Measurements from ENCODE around the gene USP5. TPM values are rescaled to one million over a fixed set of nuclear protein-coding genes. Genes with fewer than 3 reads are reported as not detected.

USP5 gene
- polyA plus RNA-seq, 1 of the 3 experiments (the other 2 are of a cell fraction): 97.2 TPM

DNA sequence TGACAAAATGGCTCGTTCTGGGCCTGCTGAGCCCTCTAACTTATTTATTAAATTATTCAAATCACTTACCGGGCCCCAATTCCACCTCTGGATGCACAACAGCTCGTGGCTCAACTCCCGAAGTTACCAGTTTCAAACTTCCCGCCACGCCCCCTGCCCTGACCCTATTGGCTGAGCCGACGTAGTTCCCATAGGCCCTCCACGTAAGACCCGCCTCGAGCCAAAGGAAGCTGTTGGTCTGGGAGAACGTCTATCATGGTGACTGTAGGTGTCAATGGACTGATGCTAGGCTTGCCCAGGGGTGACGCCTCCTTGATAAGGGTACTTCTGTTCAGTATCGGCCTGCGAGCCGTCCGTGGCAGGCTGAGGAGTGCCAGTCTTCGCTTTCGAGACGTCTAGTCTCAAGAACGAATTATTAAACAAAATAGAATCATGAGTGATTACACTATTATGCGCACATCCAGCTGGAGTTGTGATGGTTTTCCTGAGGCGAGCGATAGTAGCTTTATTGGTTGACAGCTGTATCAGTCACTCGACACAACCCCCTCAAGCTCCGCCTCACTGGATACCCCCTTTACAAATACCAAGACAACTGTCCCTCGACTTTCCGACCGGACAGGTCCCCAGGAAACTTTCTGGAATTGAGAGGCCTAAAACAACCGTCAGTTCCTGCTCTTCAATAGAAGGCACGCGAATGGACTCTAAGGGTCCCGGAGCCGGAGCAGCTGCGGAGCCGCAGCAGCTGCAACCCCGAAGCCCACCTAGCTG, 613 bp upstream of the USP5 start, which contains the start of gene CDCA3 (continued):
- TF ChIP-seq RFX5 (IDR thresholded peaks at IDR 0.05; ENCODE audit: low read length): no peak
- TF ChIP-seq RCOR1 (IDR thresholded peaks at IDR 0.05; ENCODE audit: low read length): no peak
- no peak for TF ChIP-seq FOXM1 (IDR thresholded peaks at IDR 0.05; ENCODE audit: low read depth)
- TF ChIP-seq RXRA (IDR thresholded peaks at IDR 0.05; ENCODE audit: borderline replicate concordance, low read depth): no peak
- no peak for TF ChIP-seq GATA2 (CRISPR knock-in tag; IDR thresholded peaks at IDR 0.05)
- no peak for TF ChIP-seq TEAD4 (IDR thresholded peaks at IDR 0.05; ENCODE audit: borderline replicate concordance, insufficient read depth)
- no peak for TF ChIP-seq RAD21 (IDR thresholded peaks at IDR 0.05; ENCODE audit: low read length)
- no peak for TF ChIP-seq FOSL2 (IDR thresholded peaks at IDR 0.05; ENCODE audit: borderline replicate concordance, low read depth)
- peak; percentile 97 for TF ChIP-seq SIN3A (IDR thresholded peaks at IDR 0.05; ENCODE audit: borderline replicate concordance, low read depth, low read length)
- no peak for TF ChIP-seq JUND (IDR thresholded peaks at IDR 0.05)
- TF ChIP-seq TCF12 (IDR thresholded peaks at IDR 0.05): no peak
- TF ChIP-seq GABPA (IDR thresholded peaks at IDR 0.05; ENCODE audit: low read depth): no peak
- TF ChIP-seq, protein P1, sequence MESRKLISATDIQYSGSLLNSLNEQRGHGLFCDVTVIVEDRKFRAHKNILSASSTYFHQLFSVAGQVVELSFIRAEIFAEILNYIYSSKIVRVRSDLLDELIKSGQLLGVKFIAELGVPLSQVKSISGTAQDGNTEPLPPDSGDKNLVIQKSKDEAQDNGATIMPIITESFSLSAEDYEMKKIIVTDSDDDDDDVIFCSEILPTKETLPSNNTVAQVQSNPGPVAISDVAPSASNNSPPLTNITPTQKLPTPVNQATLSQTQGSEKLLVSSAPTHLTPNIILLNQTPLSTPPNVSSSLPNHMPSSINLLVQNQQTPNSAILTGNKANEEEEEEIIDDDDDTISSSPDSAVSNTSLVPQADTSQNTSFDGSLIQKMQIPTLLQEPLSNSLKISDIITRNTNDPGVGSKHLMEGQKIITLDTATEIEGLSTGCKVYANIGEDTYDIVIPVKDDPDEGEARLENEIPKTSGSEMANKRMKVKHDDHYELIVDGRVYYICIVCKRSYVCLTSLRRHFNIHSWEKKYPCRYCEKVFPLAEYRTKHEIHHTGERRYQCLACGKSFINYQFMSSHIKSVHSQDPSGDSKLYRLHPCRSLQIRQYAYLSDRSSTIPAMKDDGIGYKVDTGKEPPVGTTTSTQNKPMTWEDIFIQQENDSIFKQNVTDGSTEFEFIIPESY (IDR thresholded peaks at IDR 0.05; ENCODE audit: borderline replicate concordance, low read depth): no peak
- peak; percentile 60; the same call in 1 of the 2 replicates for TF ChIP-seq POLR2AphosphoS5 (IDR thresholded peaks at IDR 0.05; ENCODE audit: low read depth, low read length)
- TF ChIP-seq FOXJ3 (CRISPR knock-in tag; IDR thresholded peaks at IDR 0.05): no peak
- TF ChIP-seq TAF1 (IDR thresholded peaks at IDR 0.05; ENCODE audit: borderline replicate concordance, low read depth, low read length): peak; percentile 19; the same call in 1 of the 2 replicates
- TF ChIP-seq, protein P2, sequence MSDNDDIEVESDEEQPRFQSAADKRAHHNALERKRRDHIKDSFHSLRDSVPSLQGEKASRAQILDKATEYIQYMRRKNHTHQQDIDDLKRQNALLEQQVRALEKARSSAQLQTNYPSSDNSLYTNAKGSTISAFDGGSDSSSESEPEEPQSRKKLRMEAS (IDR thresholded peaks at IDR 0.05; ENCODE audit: low read depth): peak; percentile 93
- no peak for TF ChIP-seq EP300 (IDR thresholded peaks at IDR 0.05; ENCODE audit: borderline replicate concordance in 1 of 2, low read depth in 1 of 2, low read length in 1 of 2)
- TF ChIP-seq, protein P3, sequence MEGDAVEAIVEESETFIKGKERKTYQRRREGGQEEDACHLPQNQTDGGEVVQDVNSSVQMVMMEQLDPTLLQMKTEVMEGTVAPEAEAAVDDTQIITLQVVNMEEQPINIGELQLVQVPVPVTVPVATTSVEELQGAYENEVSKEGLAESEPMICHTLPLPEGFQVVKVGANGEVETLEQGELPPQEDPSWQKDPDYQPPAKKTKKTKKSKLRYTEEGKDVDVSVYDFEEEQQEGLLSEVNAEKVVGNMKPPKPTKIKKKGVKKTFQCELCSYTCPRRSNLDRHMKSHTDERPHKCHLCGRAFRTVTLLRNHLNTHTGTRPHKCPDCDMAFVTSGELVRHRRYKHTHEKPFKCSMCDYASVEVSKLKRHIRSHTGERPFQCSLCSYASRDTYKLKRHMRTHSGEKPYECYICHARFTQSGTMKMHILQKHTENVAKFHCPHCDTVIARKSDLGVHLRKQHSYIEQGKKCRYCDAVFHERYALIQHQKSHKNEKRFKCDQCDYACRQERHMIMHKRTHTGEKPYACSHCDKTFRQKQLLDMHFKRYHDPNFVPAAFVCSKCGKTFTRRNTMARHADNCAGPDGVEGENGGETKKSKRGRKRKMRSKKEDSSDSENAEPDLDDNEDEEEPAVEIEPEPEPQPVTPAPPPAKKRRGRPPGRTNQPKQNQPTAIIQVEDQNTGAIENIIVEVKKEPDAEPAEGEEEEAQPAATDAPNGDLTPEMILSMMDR (IDR thresholded peaks at IDR 0.05): no peak
- no peak for TF ChIP-seq NFIC (IDR thresholded peaks at IDR 0.05; ENCODE audit: borderline replicate concordance)
- TF ChIP-seq MEF2A (IDR thresholded peaks at IDR 0.05; ENCODE audit: borderline replicate concordance, low read depth): no peak
- TF ChIP-seq SMC3 (IDR thresholded peaks at IDR 0.05; ENCODE audit: low read depth, low read length): no peak
- TF ChIP-seq YY1 (IDR thresholded peaks at IDR 0.05; ENCODE audit: low read depth): no peak
- TF ChIP-seq, protein P4, sequence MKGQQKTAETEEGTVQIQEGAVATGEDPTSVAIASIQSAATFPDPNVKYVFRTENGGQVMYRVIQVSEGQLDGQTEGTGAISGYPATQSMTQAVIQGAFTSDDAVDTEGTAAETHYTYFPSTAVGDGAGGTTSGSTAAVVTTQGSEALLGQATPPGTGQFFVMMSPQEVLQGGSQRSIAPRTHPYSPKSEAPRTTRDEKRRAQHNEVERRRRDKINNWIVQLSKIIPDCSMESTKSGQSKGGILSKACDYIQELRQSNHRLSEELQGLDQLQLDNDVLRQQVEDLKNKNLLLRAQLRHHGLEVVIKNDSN (IDR thresholded peaks at IDR 0.05; ENCODE audit: borderline replicate concordance, low read depth): no peak
- TF ChIP-seq CHD2 (IDR thresholded peaks at IDR 0.05; ENCODE audit: low read length, partially characterized antibody): peak; percentile 94
